Activated T-helper 2 cell treated with anti-CD3 and anti-CD28 coated beads, Interferon-gamma antibody, Interleukin-2, Interleukin-4, amounts not matched to agents 10 μg/mL and 5 μg/mL and 100 μg/mL, durations not matched to agents 14 hours and 24 hours and 36 hours (primary cell): ENCODE measurements around the gene AFF3. TPM values are rescaled to one million over a fixed set of nuclear protein-coding genes. Genes with fewer than 3 reads are reported as not detected.

Experiments
- DNase-seq: peaks from one replicate; pipeline ENCODE4 v3.0.0; 2021; ENCODE audit warnings: low spot score
- H3K27ac Mint-ChIP-seq: one replicate; pipeline ENCODE4 v1.8.0; 2021; ENCODE audit warnings: mixed read lengths
- H3K27me3 Mint-ChIP-seq: one replicate; pipeline ENCODE4 v1.8.0; 2021; ENCODE audit warnings: low read depth, mixed read lengths
- H3K36me3 Mint-ChIP-seq: one replicate; pipeline ENCODE4 v1.8.0; 2021; ENCODE audit warnings: low read depth, mixed read lengths
- H3K4me1 Mint-ChIP-seq: one replicate; pipeline ENCODE4 v1.8.0; 2021; ENCODE audit warnings: low read depth, mixed read lengths
- H3K4me3 Mint-ChIP-seq: one replicate; pipeline ENCODE4 v1.8.0; 2021; ENCODE audit warnings: low read depth, mild to moderate bottlenecking, moderate library complexity, mixed read lengths
- H3K9me3 Mint-ChIP-seq: one replicate; pipeline ENCODE4 v1.8.0; 2021; ENCODE audit warnings: mixed read lengths
- intact Hi-C: fragments of 100-400 bp; cut with micrococcal nuclease; formaldehyde crosslinking; loops from one replicate; pipeline ENCODE4 v1.15.1; 2023
- total RNA-seq: library from RNA; stranded (reverse); gene quantifications from 2 replicates; pipeline ENCODE4 v1.2.3, GENCODE V29; 2022

The AFF3 gene
- total RNA-seq, 1 donor from 2014 or later, result 1.4 TPM

DNA sequence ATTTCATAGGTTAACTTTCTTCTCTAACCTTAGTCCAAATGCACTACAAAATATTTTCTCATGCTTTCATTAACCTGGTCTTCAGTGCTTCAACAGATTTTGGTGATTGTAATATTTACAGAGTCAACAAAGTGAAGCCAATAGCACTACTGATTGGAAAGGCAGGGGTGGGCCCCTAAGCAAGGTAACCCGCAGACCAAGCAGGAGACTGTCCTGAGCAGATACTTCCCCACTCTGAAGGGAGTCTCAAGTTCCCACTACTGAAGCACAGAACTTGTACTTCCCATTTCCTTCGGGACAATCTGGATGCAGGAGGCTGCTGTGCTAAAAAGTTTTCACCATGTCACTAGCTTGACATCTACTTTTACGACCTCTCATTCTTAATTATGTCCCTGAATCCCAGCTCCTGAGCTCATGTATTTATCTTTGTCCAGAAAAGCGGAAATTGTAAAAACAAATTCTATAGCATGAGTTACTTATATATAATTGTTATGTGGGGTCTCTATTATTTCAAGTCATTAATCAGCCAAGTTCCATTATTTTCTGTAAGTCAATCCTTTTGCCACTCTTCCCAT lies 341.0 kb downstream of the AFF3 start:
- intact Hi-C loops, result no loop called here
- H3K4me1 Mint-ChIP-seq, result no peaks in the 10 kb centered on the region
- DNase-seq, result no peak
- no peak overlapping the region for H3K4me3 Mint-ChIP-seq
- no peaks in the 10 kb centered on the region for H3K36me3 Mint-ChIP-seq
- peaks cover 12% of the 10 kb centered on the region for H3K9me3 Mint-ChIP-seq
- no peak overlapping the region for H3K27ac Mint-ChIP-seq
- peaks cover 8% of the 10 kb centered on the region for H3K27me3 Mint-ChIP-seq

DNA sequence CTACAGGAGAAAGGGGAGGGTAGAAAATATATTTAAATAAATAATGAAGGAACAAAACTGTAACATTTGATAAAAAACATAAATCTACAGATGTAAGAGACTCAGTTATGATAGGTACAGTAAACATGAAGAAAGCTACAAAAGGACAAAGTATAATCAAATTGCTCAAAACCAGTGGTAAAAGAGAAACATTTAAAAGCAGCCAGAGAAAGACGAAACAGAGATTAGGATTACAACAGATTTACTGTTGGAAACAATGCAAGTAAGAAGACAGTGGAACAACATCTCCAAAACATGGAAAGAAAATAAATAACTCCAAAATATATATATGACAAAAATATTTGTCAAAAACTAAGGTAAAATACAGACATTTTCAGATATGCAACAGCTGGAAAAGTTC lies 344.9 kb downstream of the AFF3 start:
- intact Hi-C loops, result no loop called here
- Mint-ChIP-seq H3K27ac (no peak overlapping the region), H3K36me3 (no peaks in the 10 kb centered on the region), H3K27me3 (peaks cover 8% of the 10 kb centered on the region), H3K4me3 (no peak overlapping the region), H3K9me3 (peaks cover 12% of the 10 kb centered on the region), H3K4me1 (no peaks in the 10 kb centered on the region)
- DNase-seq, result no peak

DNA sequence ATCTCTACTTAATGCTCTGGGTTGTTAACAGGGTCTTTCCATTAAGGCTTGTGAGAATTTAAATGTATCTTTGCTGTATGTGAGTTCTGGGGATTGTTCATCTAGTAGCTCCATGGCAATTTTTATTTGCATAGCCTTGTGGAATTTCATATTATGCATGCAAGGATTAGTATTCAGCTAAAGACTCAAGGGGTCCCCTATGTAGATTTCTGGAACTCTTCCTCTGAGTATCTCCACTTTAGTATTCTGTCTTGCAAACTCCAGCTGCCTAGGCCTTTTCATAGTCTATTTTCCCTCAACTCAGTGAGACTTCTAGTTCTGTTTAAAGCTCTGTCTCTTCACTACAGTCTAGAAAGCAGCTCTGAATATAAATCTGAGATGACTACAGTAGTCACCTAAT lies 348.0 kb downstream of the AFF3 start:
- Mint-ChIP-seq H3K36me3 (no peaks in the 10 kb centered on the region), H3K4me3 (no peak overlapping the region), H3K27ac (no peak overlapping the region), H3K27me3 (peaks cover 5% of the 10 kb centered on the region), H3K9me3 (peaks cover 12% of the 10 kb centered on the region), H3K4me1 (no peaks in the 10 kb centered on the region)
- intact Hi-C loops, result no loop called here
- no peak for DNase-seq

DNA sequence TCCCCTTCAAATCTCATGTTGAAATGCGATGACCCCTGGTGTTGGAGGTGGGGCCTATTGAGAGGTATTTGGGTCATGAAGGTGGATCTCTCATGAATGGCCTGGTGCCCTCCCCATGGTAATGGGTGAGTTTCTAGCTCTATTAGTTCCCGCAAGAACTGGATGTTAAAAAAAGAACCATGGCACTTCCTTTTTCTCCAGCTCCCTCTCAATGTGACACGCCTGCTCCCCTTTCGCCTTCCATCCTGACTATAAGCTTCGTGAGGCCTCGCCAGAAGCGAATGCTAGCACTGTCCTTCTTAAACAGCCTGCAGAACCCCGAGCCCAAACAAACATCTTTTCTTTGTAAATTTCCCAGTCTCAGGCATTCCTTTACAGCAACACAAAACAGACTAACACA lies 349.4 kb downstream of the AFF3 start:
- no peak for DNase-seq
- Mint-ChIP-seq H3K36me3 (no peaks in the 10 kb centered on the region), H3K27ac (no peak overlapping the region), H3K27me3 (peaks cover 5% of the 10 kb centered on the region), H3K9me3 (peaks cover 12% of the 10 kb centered on the region), H3K4me1 (no peaks in the 10 kb centered on the region), H3K4me3 (no peak overlapping the region)
- intact Hi-C loops, result no loop called here

DNA sequence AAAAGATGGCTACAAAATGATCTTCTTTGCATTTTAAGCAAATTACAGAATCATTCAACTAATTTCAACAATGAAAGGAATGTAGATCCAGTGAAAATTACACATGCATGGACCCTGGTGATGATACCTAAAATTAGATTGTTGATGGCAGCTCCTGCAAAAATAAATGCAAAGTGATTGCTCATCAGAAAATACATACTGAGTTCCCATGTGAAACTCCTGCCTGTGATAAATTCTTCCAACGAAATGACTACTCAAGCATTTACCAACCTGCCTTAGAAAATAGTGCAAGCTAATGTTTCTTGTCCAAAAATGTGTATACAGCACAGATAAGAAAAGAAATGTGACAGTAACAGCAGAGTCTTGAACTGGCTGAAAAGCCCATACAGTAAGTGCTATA lies 352.5 kb downstream of the AFF3 start:
- Mint-ChIP-seq H3K9me3 (no peaks in the 10 kb centered on the region), H3K27ac (no peak overlapping the region), H3K4me1 (no peaks in the 10 kb centered on the region), H3K27me3 (no peaks in the 10 kb centered on the region), H3K4me3 (no peak overlapping the region), H3K36me3 (no peaks in the 10 kb centered on the region)
- DNase-seq, result no peak
- intact Hi-C loops, result no loop called here

DNA sequence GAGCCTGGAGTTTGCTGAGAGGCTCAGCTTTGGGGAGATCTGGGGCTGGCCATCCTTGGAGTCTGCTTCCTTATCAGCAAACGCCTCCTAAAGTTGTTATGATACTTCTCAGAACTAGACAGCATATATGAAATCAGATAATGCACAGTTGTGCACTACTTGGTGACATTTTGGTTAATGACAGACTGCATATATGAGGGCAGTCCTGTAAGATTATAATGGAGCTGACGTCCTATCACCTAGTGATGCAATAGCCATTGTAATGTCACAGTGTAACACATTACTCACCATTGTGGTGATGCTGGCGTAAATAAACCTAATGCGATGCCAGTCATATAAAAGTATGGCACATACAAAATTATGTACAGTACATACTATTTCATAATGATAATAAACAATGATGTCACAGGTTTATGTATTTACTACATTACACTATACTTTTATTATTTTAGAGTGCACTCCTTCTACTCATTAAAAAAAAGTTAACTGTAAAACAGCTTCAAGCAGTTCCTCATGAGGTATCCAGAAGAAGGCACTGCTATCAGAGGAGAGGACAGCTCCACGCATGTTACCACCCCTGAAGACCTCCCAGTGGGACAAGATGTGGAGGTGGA lies 354.5 kb downstream of the AFF3 start:
- no peaks in the 10 kb centered on the region for H3K4me1 Mint-ChIP-seq
- no peaks in the 10 kb centered on the region for H3K36me3 Mint-ChIP-seq
- H3K9me3 Mint-ChIP-seq, result no peaks in the 10 kb centered on the region
- no peak for DNase-seq
- no peak overlapping the region for H3K27ac Mint-ChIP-seq
- no peak overlapping the region for H3K4me3 Mint-ChIP-seq
- H3K27me3 Mint-ChIP-seq, result no peaks in the 10 kb centered on the region
- intact Hi-C loops, result no loop called here

DNA sequence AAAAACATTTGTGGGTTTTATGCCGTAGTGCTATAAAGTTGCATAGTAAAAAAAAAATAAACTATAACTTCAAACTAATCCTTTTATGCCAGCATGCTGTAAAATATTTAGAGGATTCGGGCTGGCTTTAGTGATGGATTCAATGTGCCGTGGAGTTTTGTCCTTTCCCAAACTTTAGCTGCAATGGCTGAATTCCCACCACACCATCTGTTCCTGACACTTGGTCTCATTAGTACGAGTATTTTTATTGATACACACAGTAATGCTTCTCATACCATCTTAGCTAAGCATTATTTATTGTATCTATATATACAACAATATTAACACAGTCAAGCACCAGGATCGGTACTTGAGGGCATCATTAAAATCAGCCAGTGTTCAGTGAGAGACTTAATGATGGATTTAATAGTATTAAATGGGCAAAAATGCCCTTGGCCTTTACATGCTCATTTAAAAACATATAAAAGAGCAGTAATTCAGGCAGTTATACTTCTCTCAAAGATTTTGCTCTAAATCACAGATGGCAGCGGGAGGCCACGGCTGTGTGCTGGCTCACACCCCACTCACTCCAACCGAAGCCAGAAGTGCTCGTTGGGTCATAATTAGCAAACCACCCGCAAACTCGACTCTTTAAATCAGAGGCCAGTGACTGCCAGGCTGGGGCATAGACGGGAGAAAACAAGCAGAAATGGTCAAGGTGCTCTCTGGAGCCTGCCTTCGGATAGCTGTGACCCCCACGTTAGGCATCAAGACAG lies 355.6 kb downstream of the AFF3 start:
- Mint-ChIP-seq H3K27me3 (no peaks in the 10 kb centered on the region), H3K36me3 (no peaks in the 10 kb centered on the region), H3K27ac (no peak overlapping the region), H3K4me3 (no peak overlapping the region), H3K4me1 (no peaks in the 10 kb centered on the region), H3K9me3 (no peaks in the 10 kb centered on the region)
- intact Hi-C loops, result no loop called here
- DNase-seq, result no peak

DNA sequence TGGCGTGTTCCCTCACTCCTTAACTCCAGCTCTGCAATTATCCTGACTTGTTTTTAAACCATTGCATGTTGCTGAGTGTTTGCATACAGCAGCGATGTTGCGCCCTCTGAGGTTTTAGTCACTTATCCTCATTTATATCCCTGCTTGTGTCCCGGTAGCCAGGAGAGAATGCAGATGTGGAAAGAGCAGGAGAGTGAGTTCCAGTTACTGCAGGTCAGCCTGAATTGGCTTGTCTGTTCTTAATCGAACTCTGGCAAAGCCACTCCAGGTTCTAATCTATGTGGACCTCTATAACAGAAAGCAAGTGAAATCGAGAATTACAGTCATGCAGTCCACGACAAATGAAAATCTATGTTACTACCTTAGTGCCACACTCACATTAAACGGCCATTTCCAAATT lies 357.4 kb downstream of the AFF3 start:
- intact Hi-C loops, result no loop called here
- Mint-ChIP-seq H3K36me3 (no peaks in the 10 kb centered on the region), H3K27me3 (no peaks in the 10 kb centered on the region), H3K4me3 (no peak overlapping the region), H3K27ac (no peak overlapping the region), H3K9me3 (no peaks in the 10 kb centered on the region), H3K4me1 (no peaks in the 10 kb centered on the region)
- DNase-seq, result no peak

DNA sequence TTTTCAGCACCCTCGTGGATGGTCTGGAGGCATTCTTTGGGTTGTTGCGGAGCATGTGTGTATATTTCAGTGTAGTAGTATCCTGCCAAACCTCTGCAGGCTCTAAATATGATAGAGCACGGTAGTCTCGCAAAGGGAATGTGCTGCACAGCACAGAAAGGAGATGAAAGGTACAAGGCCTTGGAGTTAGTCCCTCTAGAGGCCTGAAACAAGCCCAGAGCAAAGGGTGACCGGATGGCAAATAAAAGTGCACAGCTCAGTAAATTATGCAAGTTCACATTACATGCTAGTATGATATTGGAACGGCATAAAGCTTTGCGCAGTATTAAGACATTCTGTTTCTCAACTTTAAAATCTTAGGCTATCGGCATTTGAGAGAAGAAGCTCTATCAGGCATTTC lies 358.1 kb downstream of the AFF3 start:
- H3K36me3 Mint-ChIP-seq, result no peaks in the 10 kb centered on the region
- no peaks in the 10 kb centered on the region for H3K27me3 Mint-ChIP-seq
- H3K27ac Mint-ChIP-seq, result no peak overlapping the region
- intact Hi-C loops, result no loop called here
- no peaks in the 10 kb centered on the region for H3K9me3 Mint-ChIP-seq
- no peaks in the 10 kb centered on the region for H3K4me1 Mint-ChIP-seq
- H3K4me3 Mint-ChIP-seq, result no peak overlapping the region
- DNase-seq, result no peak

DNA sequence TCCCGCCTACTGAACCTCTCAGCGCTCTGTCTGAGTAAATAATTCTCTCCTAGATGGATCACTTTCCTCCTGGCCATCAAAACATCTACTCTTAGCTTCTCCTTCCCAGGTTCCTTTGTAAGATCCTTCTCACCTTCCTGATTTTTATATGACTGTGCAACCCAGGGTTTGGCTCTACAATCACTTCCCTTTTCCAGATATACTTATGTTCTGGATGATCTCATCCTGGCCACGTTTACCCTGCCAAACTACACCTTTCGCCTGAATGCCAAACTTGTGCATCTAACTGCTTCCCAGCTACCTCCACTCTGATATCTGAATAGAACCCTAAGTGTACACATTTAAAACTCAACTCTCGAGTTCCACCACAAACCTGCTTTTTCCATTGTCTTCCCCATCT lies 362.1 kb downstream of the AFF3 start:
- Mint-ChIP-seq H3K27ac (no peak overlapping the region), H3K4me3 (no peak overlapping the region), H3K9me3 (no peaks in the 10 kb centered on the region), H3K4me1 (no peaks in the 10 kb centered on the region), H3K36me3 (no peaks in the 10 kb centered on the region), H3K27me3 (no peaks in the 10 kb centered on the region)
- intact Hi-C loops, result no loop called here
- no peak for DNase-seq

DNA sequence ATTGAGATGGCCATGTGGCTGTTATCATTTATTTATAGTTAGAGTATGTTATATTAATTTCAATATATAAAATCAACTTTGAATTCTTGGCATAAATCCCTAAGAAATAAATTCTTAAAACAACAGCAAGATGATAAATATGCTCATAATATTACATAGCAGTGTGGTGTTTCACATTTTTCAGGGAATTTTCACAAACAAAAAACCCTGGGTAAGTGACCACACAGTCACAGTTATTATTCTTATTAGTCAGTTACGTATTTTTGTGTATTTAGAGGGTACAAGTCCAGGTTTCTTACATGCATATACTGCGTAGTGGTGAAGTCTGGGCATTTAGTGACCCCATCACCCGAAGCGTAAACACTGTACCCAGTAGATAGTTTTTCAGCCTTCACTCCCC lies 363.1 kb downstream of the AFF3 start:
- Mint-ChIP-seq H3K27me3 (no peaks in the 10 kb centered on the region), H3K9me3 (no peaks in the 10 kb centered on the region), H3K27ac (no peak overlapping the region), H3K4me3 (no peak overlapping the region), H3K36me3 (no peaks in the 10 kb centered on the region), H3K4me1 (no peaks in the 10 kb centered on the region)
- intact Hi-C loops, result no loop called here
- DNase-seq, result no peak

DNA sequence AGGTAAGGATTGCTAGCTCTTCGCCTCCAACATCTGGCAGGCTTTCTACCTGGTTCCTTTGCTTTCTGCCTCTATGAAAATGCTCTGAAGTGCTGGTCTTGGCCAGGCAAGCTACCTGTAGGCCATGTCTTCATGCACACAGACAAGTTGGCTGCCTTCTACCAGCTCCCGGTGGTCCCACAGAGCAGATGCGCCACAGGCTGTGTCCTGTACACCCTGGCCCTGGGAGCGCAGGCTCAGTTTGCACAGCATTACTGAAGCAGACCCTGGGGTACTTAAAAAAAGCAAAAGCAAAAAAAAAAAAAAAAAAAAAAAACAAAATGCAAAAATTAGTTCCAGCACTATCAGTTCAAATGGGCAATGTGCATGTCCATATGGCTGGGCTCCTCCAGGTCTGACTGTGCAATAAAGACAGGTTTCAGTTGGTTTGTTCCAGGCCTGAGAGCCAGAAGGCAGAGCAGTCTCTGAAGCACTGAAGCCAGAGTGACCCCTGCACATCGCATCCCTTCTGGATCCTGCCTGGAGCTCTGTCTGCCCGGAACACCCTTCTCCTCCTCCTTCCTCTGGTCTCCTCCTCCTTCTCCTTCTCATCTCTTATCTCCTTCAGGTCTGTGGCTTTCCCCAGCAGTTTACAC lies 364.6 kb downstream of the AFF3 start:
- Mint-ChIP-seq H3K27me3 (peaks cover 2% of the 10 kb centered on the region), H3K36me3 (no peaks in the 10 kb centered on the region), H3K4me3 (no peak overlapping the region), H3K9me3 (no peaks in the 10 kb centered on the region), H3K27ac (no peak overlapping the region), H3K4me1 (no peaks in the 10 kb centered on the region)
- DNase-seq, result no peak
- intact Hi-C loops, result no loop called here
